GM12878 (cell line): Measurements from ENCODE around the gene LYRM4. TPM values are rescaled to one million over a fixed set of nuclear protein-coding genes. Genes with fewer than 3 reads are reported as not detected.

Experiments
- ATAC-seq: fragments of 200-7000 bp; cut with Tn5 transposase; 3 replicates; pipeline ENCODE4 v1.9.1; 2020; ENCODE audit warnings: mild to moderate bottlenecking, moderate library complexity
- BruUV-seq: library from RNA; stranded (reverse); fragments of 400-500 nt; replicated peaks from 2 replicates; lab custom pipeline; 2021; lab: Mats Ljungman, UMichigan
- CTCF ChIA-PET: fragments of 300-600 bp; sonication (Branson Sonifier 250); formaldehyde crosslinking; extraction: SDS; loops from one replicate; lab custom pipeline; 2021; ENCODE audit warnings: inconsistent platforms; lab: Yijun Ruan, JAX
- POLR2A ChIA-PET: fragments of 350-600 bp; formaldehyde crosslinking; extraction: SDS; loops from one replicate; lab custom pipeline; 2021; ENCODE audit warnings: inconsistent platforms; lab: Charles Lee
- RAD21 ChIA-PET: fragments of 300-600 bp; sonication (Branson Sonifier 250); formaldehyde crosslinking; loops from one replicate; lab custom pipeline; 2023; ENCODE audit warnings: antibody characterized with exemption; ENCODE audit not compliant: unreplicated experiment; lab: Charles Lee
- SMC1A ChIA-PET: fragments of 300-600 bp; sonication (Branson Sonifier 250); formaldehyde crosslinking; loops from one replicate; lab custom pipeline; 2023; ENCODE audit not compliant: unreplicated experiment, uncharacterized antibody; lab: Charles Lee
- DNase-seq: peaks from one replicate; pipeline ENCODE4 v3.0.0-alpha.2; 2011; ENCODE audit warnings: low read depth, low spot score
- FAIRE-seq: peaks from 3 replicates; lab custom pipeline; 2011; peaks lifted over from hg19 to GRCh38; lab: Jason Lieb, UNC
- H2AFZ ChIP-seq: 2 replicates; pipeline ENCODE4 v1.6.0; 2011; ENCODE audit warnings: low read depth, low read length, control low read depth; ENCODE audit not compliant: control insufficient read depth
- H3K27ac ChIP-seq: 2 replicates; pipeline ENCODE4 v1.5.1; 2011; ENCODE audit warnings: control low read depth; ENCODE audit not compliant: control insufficient read depth, insufficient read depth
- H3K27me3 ChIP-seq, 2 experiments: replicated peaks in 1 of 2; 2 replicates each; pipeline versions ENCODE4 v1.6.0 to v1.6.1; 2011; ENCODE audit warnings: low read length in 1 of 2; ENCODE audit not compliant: control insufficient read depth in 2 of 2, insufficient read depth in 2 of 2
- H3K36me3 ChIP-seq, 2 experiments: 2 replicates each; pipeline ENCODE4 v1.5.1; 2011; ENCODE audit warnings: low read length in 1 of 2; ENCODE audit not compliant: control insufficient read depth in 2 of 2, insufficient read depth in 2 of 2
- H3K4me1 ChIP-seq: 2 replicates; pipeline ENCODE4 v1.6.1; 2011; ENCODE audit warnings: mild to moderate bottlenecking, low read length, moderate library complexity, mixed read lengths; ENCODE audit not compliant: control insufficient read depth, insufficient read depth
- H3K4me2 ChIP-seq: 2 replicates; pipeline ENCODE4 v1.6.0; 2011; ENCODE audit warnings: control low read depth; ENCODE audit not compliant: control insufficient read depth, insufficient read depth
- H3K4me3 ChIP-seq: fragments of 200-600 bp; sonication (generic); 2 replicates; pipeline ENCODE4 v1.5.1; 2016
- H3K79me2 ChIP-seq: 2 replicates; pipeline ENCODE4 v1.6.0; 2011; ENCODE audit warnings: low read length; ENCODE audit not compliant: control insufficient read depth, insufficient read depth
- H3K9ac ChIP-seq: 2 replicates; pipeline ENCODE4 v1.8.0; 2011; ENCODE audit warnings: low read length, control low read depth, mixed read lengths; ENCODE audit not compliant: control insufficient read depth, insufficient read depth
- H3K9me3 ChIP-seq: replicated peaks from 3 replicates; pipeline ENCODE4 v1.5.1; 2011; ENCODE audit warnings: mild to moderate bottlenecking, low read length; ENCODE audit not compliant: control insufficient read depth, insufficient read depth
- H4K20me1 ChIP-seq: 2 replicates; pipeline ENCODE4 v1.6.0; 2011; ENCODE audit not compliant: control insufficient read depth, insufficient read depth
- BCL11A ChIP-seq: IDR thresholded peaks from 2 replicates; pipeline ENCODE4 v1.6.1; 2011; ENCODE audit warnings: low read depth, low read length
- CBX3 ChIP-seq: fragments of 200-600 bp; sonication (generic); IDR thresholded peaks from 2 replicates; pipeline ENCODE4 v1.6.1; 2016; ENCODE audit warnings: low read depth, borderline replicate concordance
- CBX5 ChIP-seq: sonication (generic); IDR thresholded peaks from 2 replicates; pipeline ENCODE4 v1.6.1; 2016; ENCODE audit warnings: low read depth, moderate library complexity, mild to moderate bottlenecking, inconsistent platforms
- EP300 ChIP-seq, 2 experiments: fragments of 150-350 bp in 1 of 2; IDR thresholded peaks; 2 replicates each; pipeline ENCODE4 v1.6.1; 2011 to 2012; ENCODE audit warnings: low read depth in 2 of 2, low read length in 2 of 2, borderline replicate concordance in 1 of 2, improper control_type of control experiment in 1 of 2, inconsistent platforms in 1 of 2; ENCODE audit not compliant: control insufficient read depth in 1 of 2
- LARP7 ChIP-seq: fragments of 450-650 bp; IDR thresholded peaks from 2 replicates; pipeline ENCODE4 v1.6.1; 2017; ENCODE audit warnings: mild to moderate bottlenecking
- NBN ChIP-seq: fragments of 450-650 bp; IDR thresholded peaks from 2 replicates; pipeline ENCODE4 v1.6.1; 2016
- NFYB ChIP-seq: IDR thresholded peaks from 2 replicates; pipeline ENCODE4 v1.6.1; 2011; ENCODE audit warnings: low read depth, mild to moderate bottlenecking, low read length, improper control_type of control experiment, moderate library complexity; ENCODE audit not compliant: insufficient read depth
- NR2C1 ChIP-seq: fragments of 450-650 bp; IDR thresholded peaks from 2 replicates; pipeline ENCODE4 v1.6.1; 2017; ENCODE audit warnings: antibody characterized with exemption, mild to moderate bottlenecking, moderate library complexity
- PAX5 ChIP-seq: IDR thresholded peaks from 2 replicates; pipeline ENCODE4 v1.6.1; 2011; ENCODE audit warnings: low read depth, low read length, borderline replicate concordance
- SPI1 ChIP-seq: IDR thresholded peaks from 2 replicates; pipeline ENCODE4 v1.6.1; 2011; ENCODE audit warnings: low read depth, mild to moderate bottlenecking, low read length, moderate library complexity, borderline replicate concordance; ENCODE audit not compliant: insufficient read depth
- SUZ12 ChIP-seq: fragments of 200-600 bp; sonication (generic); IDR thresholded peaks from one replicate; pipeline ENCODE4 v1.6.1; 2018; ENCODE audit warnings: antibody characterized with exemption, mild to moderate bottlenecking; ENCODE audit not compliant: unreplicated experiment
- TCF7 ChIP-seq: IDR thresholded peaks from 2 replicates; pipeline ENCODE4 v1.6.1; 2014; ENCODE audit warnings: antibody characterized with exemption, borderline replicate concordance
- ZNF217 ChIP-seq: fragments of 450-650 bp; IDR thresholded peaks from 2 replicates; pipeline ENCODE4 v1.6.1; 2017; ENCODE audit warnings: antibody characterized with exemption, mild to moderate bottlenecking
- WGBS: methylation state at CpG from one replicate; pipeline ENCODE4 v1.1.6; 2016; ENCODE audit warnings: low lambda C conversion rate; ENCODE audit not compliant: insufficient replicate concordance, insufficient coverage; ENCODE audit errors: missing lambda C conversion rate; 5-methylcytosine and 5-hydroxymethylcytosine counted together
- in situ Hi-C: fragments of 300-500 bp; cut with MboI; formaldehyde crosslinking; loops from 9 replicates; pipeline ENCODE4 v1.14.3; 2018; ENCODE audit warnings: mixed read lengths
- intact Hi-C: fragments of 100-400 bp; cut with micrococcal nuclease; formaldehyde crosslinking; loops from one replicate; pipeline ENCODE4 v1.14.2; 2022; ENCODE audit not compliant: unreplicated experiment
- polyA plus RNA-seq, 11 experiments: library from polyadenylated mRNA; depleted of rRNA in 4 of 11; unstranded in 6 of 11; stranded (reverse) in 5 of 11; fragments of >200 nt; fragmentation: Nextera tagmentation in 4 of 11; fragmentation: Illumina TruSeq in 1 of 11; extraction: Ambion mirVana in 4 of 11; extraction: Trizol in 1 of 11; gene quantifications; 1 replicate in 1 of 11; 2 replicates in 10 of 11; pipeline versions ENCODE4 v1.2.1 to v1.2.3, GENCODE V29; 2011 to 2016; ENCODE audit warnings: inconsistent platforms in 2 of 11, missing spikeins in 2 of 11, low read depth in 1 of 11
- total RNA-seq, 4 experiments: library from RNA; depleted of rRNA in 3 of 4; stranded (reverse); fragments of >200 nt in 3 of 4; fragmentation: Illumina TruSeq in 1 of 4; extraction: Trizol in 1 of 4; gene quantifications; 2 replicates each; pipeline versions ENCODE4 v1.2.1 to v1.2.3, GENCODE V29; 2013 to 2021
- TF ChIP-seq, protein P1 (sequence below): fragments of 450-650 bp; formaldehyde crosslinking; IDR thresholded peaks from 2 replicates; pipeline ENCODE4 v1.5.0; 2022; ENCODE audit warnings: mild to moderate bottlenecking, missing genetic modification characterization
- TF ChIP-seq, protein P2 (sequence below): fragments of 450-650 bp; IDR thresholded peaks from 2 replicates; pipeline ENCODE4 v1.6.1; 2017; ENCODE audit warnings: mild to moderate bottlenecking, moderate library complexity
- TF ChIP-seq, protein P3 (sequence below): IDR thresholded peaks from 2 replicates; pipeline ENCODE4 v1.6.1; 2012; ENCODE audit warnings: low read depth, low read length, improper control_type of control experiment

The LYRM4 gene
- total and polyA plus RNA-seq, 10 of the 15 experiments (the other 5 are each of a cell fraction or from before 2014, with no cell fraction given): 32.7 to 66.8 (median 44.0) TPM

DNA sequence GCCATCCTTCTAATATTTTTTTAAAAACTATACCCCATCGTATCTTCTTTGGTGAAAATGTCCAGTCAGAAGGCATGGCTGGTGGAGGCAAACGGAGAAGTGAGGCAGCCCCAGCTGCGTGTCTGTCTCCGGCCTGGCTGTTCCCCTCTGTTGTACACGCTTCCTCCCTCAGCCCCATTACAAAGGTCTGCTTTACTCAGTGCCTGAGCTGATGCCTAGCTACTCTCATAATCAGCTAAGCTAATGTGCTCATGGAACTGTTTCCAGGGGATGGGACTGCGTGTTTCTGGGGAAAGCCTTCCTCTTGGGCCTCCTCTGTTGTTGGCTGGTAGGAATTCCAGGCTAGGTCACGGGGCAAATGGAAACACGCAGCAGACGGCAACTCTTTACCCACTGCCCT, 108.3 kb downstream of the LYRM4 start:
- no TSS peak for BruUV-seq
- Histone ChIP-seq H3K27ac (no peak overlapping the region), H3K4me1 (no peaks in the 10 kb centered on the region), H4K20me1 (no peaks in the 10 kb centered on the region), H3K9ac (no peak overlapping the region), H3K9me3 (no peaks in the 10 kb centered on the region), H3K36me3 (no peaks in the 10 kb centered on the region), H3K4me2 (no peak overlapping the region), H3K27me3 (no peaks in the 10 kb centered on the region), H3K4me3 (no peak overlapping the region), H2AFZ (no peak overlapping the region), H3K79me2 (no peaks in the 10 kb centered on the region)
- FAIRE-seq (no peak), ATAC-seq (no peak), DNase-seq (no peak)
- POLR2A ChIA-PET: no interaction called here
- intact Hi-C loops (no loop called here), in situ Hi-C loops (no loop called here)
- TF ChIP-seq ZNF217 (no peak), TCF7 (no peak), BCL11A (no peak), NR2C1 (no peak), CBX3 (no peak), EP300 (IDR thresholded peaks at IDR 0.05; ENCODE audit: borderline replicate concordance in 1 of 2, control insufficient read depth in 1 of 2, low read depth in 2 of 2, low read length in 2 of 2) (no peak), NFYB (no peak), SPI1 (no peak), PAX5 (no peak), CBX5 (no peak), SUZ12 (no peak), NBN (no peak), LARP7 (no peak)
- TF ChIP-seq, protein P1, sequence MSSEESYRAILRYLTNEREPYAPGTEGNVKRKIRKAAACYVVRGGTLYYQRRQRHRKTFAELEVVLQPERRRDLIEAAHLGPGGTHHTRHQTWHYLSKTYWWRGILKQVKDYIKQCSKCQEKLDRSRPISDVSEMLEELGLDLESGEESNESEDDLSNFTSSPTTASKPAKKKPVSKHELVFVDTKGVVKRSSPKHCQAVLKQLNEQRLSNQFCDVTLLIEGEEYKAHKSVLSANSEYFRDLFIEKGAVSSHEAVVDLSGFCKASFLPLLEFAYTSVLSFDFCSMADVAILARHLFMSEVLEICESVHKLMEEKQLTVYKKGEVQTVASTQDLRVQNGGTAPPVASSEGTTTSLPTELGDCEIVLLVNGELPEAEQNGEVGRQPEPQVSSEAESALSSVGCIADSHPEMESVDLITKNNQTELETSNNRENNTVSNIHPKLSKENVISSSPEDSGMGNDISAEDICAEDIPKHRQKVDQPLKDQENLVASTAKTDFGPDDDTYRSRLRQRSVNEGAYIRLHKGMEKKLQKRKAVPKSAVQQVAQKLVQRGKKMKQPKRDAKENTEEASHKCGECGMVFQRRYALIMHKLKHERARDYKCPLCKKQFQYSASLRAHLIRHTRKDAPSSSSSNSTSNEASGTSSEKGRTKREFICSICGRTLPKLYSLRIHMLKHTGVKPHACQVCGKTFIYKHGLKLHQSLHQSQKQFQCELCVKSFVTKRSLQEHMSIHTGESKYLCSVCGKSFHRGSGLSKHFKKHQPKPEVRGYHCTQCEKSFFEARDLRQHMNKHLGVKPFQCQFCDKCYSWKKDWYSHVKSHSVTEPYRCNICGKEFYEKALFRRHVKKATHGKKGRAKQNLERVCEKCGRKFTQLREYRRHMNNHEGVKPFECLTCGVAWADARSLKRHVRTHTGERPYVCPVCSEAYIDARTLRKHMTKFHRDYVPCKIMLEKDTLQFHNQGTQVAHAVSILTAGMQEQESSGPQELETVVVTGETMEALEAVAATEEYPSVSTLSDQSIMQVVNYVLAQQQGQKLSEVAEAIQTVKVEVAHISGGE (CRISPR knock-in tag): no peak
- TF ChIP-seq, protein P2, sequence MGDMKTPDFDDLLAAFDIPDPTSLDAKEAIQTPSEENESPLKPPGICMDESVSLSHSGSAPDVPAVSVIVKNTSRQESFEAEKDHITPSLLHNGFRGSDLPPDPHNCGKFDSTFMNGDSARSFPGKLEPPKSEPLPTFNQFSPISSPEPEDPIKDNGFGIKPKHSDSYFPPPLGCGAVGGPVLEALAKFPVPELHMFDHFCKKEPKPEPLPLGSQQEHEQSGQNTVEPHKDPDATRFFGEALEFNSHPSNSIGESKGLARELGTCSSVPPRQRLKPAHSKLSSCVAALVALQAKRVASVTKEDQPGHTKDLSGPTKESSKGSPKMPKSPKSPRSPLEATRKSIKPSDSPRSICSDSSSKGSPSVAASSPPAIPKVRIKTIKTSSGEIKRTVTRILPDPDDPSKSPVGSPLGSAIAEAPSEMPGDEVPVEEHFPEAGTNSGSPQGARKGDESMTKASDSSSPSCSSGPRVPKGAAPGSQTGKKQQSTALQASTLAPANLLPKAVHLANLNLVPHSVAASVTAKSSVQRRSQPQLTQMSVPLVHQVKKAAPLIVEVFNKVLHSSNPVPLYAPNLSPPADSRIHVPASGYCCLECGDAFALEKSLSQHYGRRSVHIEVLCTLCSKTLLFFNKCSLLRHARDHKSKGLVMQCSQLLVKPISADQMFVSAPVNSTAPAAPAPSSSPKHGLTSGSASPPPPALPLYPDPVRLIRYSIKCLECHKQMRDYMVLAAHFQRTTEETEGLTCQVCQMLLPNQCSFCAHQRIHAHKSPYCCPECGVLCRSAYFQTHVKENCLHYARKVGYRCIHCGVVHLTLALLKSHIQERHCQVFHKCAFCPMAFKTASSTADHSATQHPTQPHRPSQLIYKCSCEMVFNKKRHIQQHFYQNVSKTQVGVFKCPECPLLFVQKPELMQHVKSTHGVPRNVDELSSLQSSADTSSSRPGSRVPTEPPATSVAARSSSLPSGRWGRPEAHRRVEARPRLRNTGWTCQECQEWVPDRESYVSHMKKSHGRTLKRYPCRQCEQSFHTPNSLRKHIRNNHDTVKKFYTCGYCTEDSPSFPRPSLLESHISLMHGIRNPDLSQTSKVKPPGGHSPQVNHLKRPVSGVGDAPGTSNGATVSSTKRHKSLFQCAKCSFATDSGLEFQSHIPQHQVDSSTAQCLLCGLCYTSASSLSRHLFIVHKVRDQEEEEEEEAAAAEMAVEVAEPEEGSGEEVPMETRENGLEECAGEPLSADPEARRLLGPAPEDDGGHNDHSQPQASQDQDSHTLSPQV: no peak
- TF ChIP-seq, protein P3, sequence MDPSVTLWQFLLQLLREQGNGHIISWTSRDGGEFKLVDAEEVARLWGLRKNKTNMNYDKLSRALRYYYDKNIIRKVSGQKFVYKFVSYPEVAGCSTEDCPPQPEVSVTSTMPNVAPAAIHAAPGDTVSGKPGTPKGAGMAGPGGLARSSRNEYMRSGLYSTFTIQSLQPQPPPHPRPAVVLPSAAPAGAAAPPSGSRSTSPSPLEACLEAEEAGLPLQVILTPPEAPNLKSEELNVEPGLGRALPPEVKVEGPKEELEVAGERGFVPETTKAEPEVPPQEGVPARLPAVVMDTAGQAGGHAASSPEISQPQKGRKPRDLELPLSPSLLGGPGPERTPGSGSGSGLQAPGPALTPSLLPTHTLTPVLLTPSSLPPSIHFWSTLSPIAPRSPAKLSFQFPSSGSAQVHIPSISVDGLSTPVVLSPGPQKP: no peak
- CTCF ChIA-PET: interaction anchor here (1.1 to 1.2 kb wide), 2 partner anchors 9 to 13 kb away, joined by 4 to 5 read pairs; no protein-coding TSS in a partner anchor
- WGBS: 92% methylated on average over 9 of the region's 9 CpGs
- RAD21 ChIA-PET: interaction anchor here (1.2 kb wide), 1 partner anchor 9 kb away, joined by 3 read pairs; no protein-coding TSS in a partner anchor
- SMC1A ChIA-PET: interaction anchor here (1.0 to 1.6 kb wide), 2 partner anchors 22 to 100 kb away, joined by 3 to 5 read pairs; no protein-coding TSS in a partner anchor
